Natural killer cell treated with Interleukin-12 subunit alpha and Interleukin-12 subunit beta and Interleukin-15 and Interleukin-18, amount 100 ng/mL, for 72 hours (primary cell): ENCODE measurements around the gene OPRL1. TPM values are rescaled to one million over a fixed set of nuclear protein-coding genes. Genes with fewer than 3 reads are reported as not detected.

Experiments
- ATAC-seq, 2 donors: fragments of 150-1000 bp; cut with Tn5 transposase in 1 of 2; sonication (Bioruptor Pico), chemical (Tn5 transposase) in 1 of 2; 2 replicates each; pipeline ENCODE4 v1.10.0; 2021
- DNase-seq: peaks from one replicate; pipeline ENCODE4 v3.0.0; 2022; ENCODE audit warnings: low spot score
- H3K27ac Mint-ChIP-seq, 2 donors: 1 replicate in 1 of 2; 2 replicates in 1 of 2; pipeline ENCODE4 v1.8.0; 2022; ENCODE audit warnings: mixed read lengths in 2 of 2, mild to moderate bottlenecking in 1 of 2, moderate library complexity in 1 of 2
- H3K27me3 Mint-ChIP-seq, 2 donors: 1 replicate in 1 of 2; 2 replicates in 1 of 2; pipeline ENCODE4 v1.8.0; 2022; ENCODE audit warnings: mixed read lengths in 2 of 2
- H3K36me3 Mint-ChIP-seq: one replicate; pipeline ENCODE4 v1.8.0; 2022; ENCODE audit warnings: mixed read lengths
- H3K4me1 Mint-ChIP-seq, 2 donors: 1 replicate in 1 of 2; 2 replicates in 1 of 2; pipeline ENCODE4 v1.8.0; 2022; ENCODE audit warnings: low read depth in 2 of 2, mixed read lengths in 2 of 2, mild to moderate bottlenecking in 1 of 2
- H3K4me3 Mint-ChIP-seq: one replicate; pipeline ENCODE4 v1.8.0; 2022; ENCODE audit warnings: mixed read lengths
- H3K9me3 Mint-ChIP-seq: 2 replicates; pipeline ENCODE4 v1.8.0; 2022; ENCODE audit warnings: mixed read lengths
- total RNA-seq, 2 donors: library from RNA; stranded (reverse); gene quantifications; one replicate each; pipeline ENCODE4 v1.2.3, GENCODE V29; 2022

OPRL1 gene
- total RNA-seq, 2 donors from 2014 or later = 0.12 to 0.20 TPM

GRCh38 chr20:64106981-64107735, 27.3 kb downstream of the OPRL1 start, which contains the start of gene NPBWR2:
TSS of gene NPBWR2 (minus strand) at chr20:64107565. CDS start at chr20:64106831, 734 bp downstream.
- H3K27me3 Mint-ChIP-seq = peaks cover 0 to 15% of the 10 kb centered on the region in 2 donors
- no peaks in the 10 kb centered on the region for H3K36me3 Mint-ChIP-seq
- H3K27ac Mint-ChIP-seq = peak within 1 kb of the TSS in 1 of 2 donors; percentile 29
- H3K4me3 Mint-ChIP-seq = no peak within 1 kb of the TSS
- H3K9me3 Mint-ChIP-seq = no peaks in the 10 kb centered on the region
- DNase-seq (peak; percentile 48), ATAC-seq (peak in 1 of 2 donors; percentile 4)
- H3K4me1 Mint-ChIP-seq = peaks cover 0 to 7% of the 10 kb centered on the region in 2 donors

- H3K27ac Mint-ChIP-seq = peak overlapping the region in 1 of 2 donors; percentile 29
- H3K36me3 Mint-ChIP-seq = no peaks in the 10 kb centered on the region
- H3K4me3 Mint-ChIP-seq = no peak overlapping the region
- DNase-seq (peak; percentile 37), ATAC-seq (peak in 1 of 2 donors; percentile 10)
- no peaks in the 10 kb centered on the region for H3K9me3 Mint-ChIP-seq
- peaks cover 0 to 4% of the 10 kb centered on the region in 2 donors for H3K4me1 Mint-ChIP-seq
- H3K27me3 Mint-ChIP-seq = peaks cover 0 to 12% of the 10 kb centered on the region in 2 donors
These were observed 28.0 kb downstream of the OPRL1 start for GRCh38 chr20:64107736-64108457.

- ATAC-seq = no peak
- Mint-ChIP-seq H3K36me3 (no peaks in the 10 kb centered on the region), H3K27me3 (peaks cover 0 to 7% of the 10 kb centered on the region in 2 donors), H3K9me3 (no peaks in the 10 kb centered on the region), H3K4me1 (peaks cover 0 to 4% of the 10 kb centered on the region in 2 donors), H3K27ac (no peak overlapping the region), H3K4me3 (no peak overlapping the region)
- peak; percentile 57 for DNase-seq
These were observed 29.1 kb downstream of the OPRL1 start for GRCh38 chr20:64108731-64109681.

- no peak for ATAC-seq
- Mint-ChIP-seq H3K4me1 (peaks cover 0 to 4% of the 10 kb centered on the region in 2 donors), H3K36me3 (no peaks in the 10 kb centered on the region), H3K4me3 (no peak overlapping the region), H3K9me3 (no peaks in the 10 kb centered on the region), H3K27ac (no peak overlapping the region), H3K27me3 (peaks cover 0 to 7% of the 10 kb centered on the region in 2 donors)
- DNase-seq = peak; percentile 49
These were observed 30.0 kb downstream of the OPRL1 start for GRCh38 chr20:64109831-64110391.

- DNase-seq = peak; percentile 28
These were observed 30.7 kb downstream of the OPRL1 start for GRCh38 chr20:64110411-64111068.

GRCh38 chr20:64111841-64112641, 32.2 kb downstream of the OPRL1 start:
- DNase-seq (peak; percentile 40), ATAC-seq (no peak)
- peaks cover 0 to 4% of the 10 kb centered on the region in 2 donors for H3K27me3 Mint-ChIP-seq
- H3K4me1 Mint-ChIP-seq = peaks cover 0 to 4% of the 10 kb centered on the region in 2 donors
- no peaks in the 10 kb centered on the region for H3K9me3 Mint-ChIP-seq
- no peaks in the 10 kb centered on the region for H3K36me3 Mint-ChIP-seq
- H3K27ac Mint-ChIP-seq = no peak overlapping the region
- H3K4me3 Mint-ChIP-seq = no peak overlapping the region

More at GRCh38 chr20:64110411-64111068, 30.7 kb downstream of the OPRL1 start:
- peaks cover 0 to 4% of the 10 kb centered on the region in 2 donors for H3K4me1 Mint-ChIP-seq
- ATAC-seq = no peak
- H3K27me3 Mint-ChIP-seq = peaks cover 0 to 7% of the 10 kb centered on the region in 2 donors
- H3K9me3 Mint-ChIP-seq = no peaks in the 10 kb centered on the region
- H3K4me3 Mint-ChIP-seq = no peak overlapping the region
- no peak overlapping the region for H3K27ac Mint-ChIP-seq
- H3K36me3 Mint-ChIP-seq = no peaks in the 10 kb centered on the region

GRCh38 chr20:64112691-64113443, 33.0 kb downstream of the OPRL1 start:
- H3K4me3 Mint-ChIP-seq = no peak overlapping the region
- no peaks in the 10 kb centered on the region for H3K9me3 Mint-ChIP-seq
- ATAC-seq (no peak), DNase-seq (peak; percentile 42)
- peaks cover 0 to 4% of the 10 kb centered on the region in 2 donors for H3K27me3 Mint-ChIP-seq
- peaks cover 0 to 4% of the 10 kb centered on the region in 2 donors for H3K4me1 Mint-ChIP-seq
- no peak overlapping the region for H3K27ac Mint-ChIP-seq
- H3K36me3 Mint-ChIP-seq = no peaks in the 10 kb centered on the region

- ATAC-seq (no peak), DNase-seq (peak; percentile 18)
- H3K36me3 Mint-ChIP-seq = no peaks in the 10 kb centered on the region
- H3K27ac Mint-ChIP-seq = no peak overlapping the region
- H3K9me3 Mint-ChIP-seq = no peaks in the 10 kb centered on the region
- no peak overlapping the region for H3K4me3 Mint-ChIP-seq
- peaks cover 0 to under 1% of the 10 kb centered on the region in 2 donors for H3K27me3 Mint-ChIP-seq
- H3K4me1 Mint-ChIP-seq = peaks cover 0 to under 1% of the 10 kb centered on the region in 2 donors
These were observed 33.5 kb downstream of the OPRL1 start for GRCh38 chr20:64113444-64113775.

GRCh38 chr20:64113796-64114355, 34.0 kb downstream of the OPRL1 start:
- DNase-seq (peak; percentile 60), ATAC-seq (no peak)
- Mint-ChIP-seq H3K9me3 (no peaks in the 10 kb centered on the region), H3K4me3 (no peak overlapping the region), H3K36me3 (no peaks in the 10 kb centered on the region), H3K4me1 (no peaks in the 10 kb centered on the region), H3K27me3 (no peaks in the 10 kb centered on the region), H3K27ac (no peak overlapping the region)

GRCh38 chr20:64114356-64114971, 34.6 kb downstream of the OPRL1 start:
- Mint-ChIP-seq H3K27ac (no peak overlapping the region), H3K36me3 (no peaks in the 10 kb centered on the region), H3K27me3 (no peaks in the 10 kb centered on the region), H3K4me3 (no peak overlapping the region), H3K4me1 (no peaks in the 10 kb centered on the region), H3K9me3 (no peaks in the 10 kb centered on the region)
- ATAC-seq = peak in 1 of 2 donors; percentile 10
- DNase-seq = peak; percentile 38
